B cell (primary cell): ENCODE measurements around the gene GRM8. TPM values are rescaled to one million over a fixed set of nuclear protein-coding genes. Genes with fewer than 3 reads are reported as not detected.
A peak's percentile ranks its signal among the peaks of the same experiment; 100 is the strongest.

Experiments used
- ATAC-seq: fragments of 200-7000 bp; cut with Tn5 transposase; one replicate; pipeline ENCODE4 v1.10.0; 2021; ENCODE audit warnings: low read depth, mild to moderate bottlenecking, moderate number of reproducible peaks, moderate library complexity
- CTCF ChIA-PET: fragments of 350-600 bp; sonication (Branson Sonifier 250); formaldehyde crosslinking; loops from one replicate; lab custom pipeline; 2021; ENCODE audit warnings: antibody characterized with exemption, inconsistent platforms; lab: Charles Lee
- POLR2A ChIA-PET: fragments of 350-600 bp; sonication (Branson Sonifier 250); formaldehyde crosslinking; loops from one replicate; lab custom pipeline; 2021; ENCODE audit warnings: antibody characterized with exemption; lab: Charles Lee
- DNase-seq: peaks from one replicate; pipeline ENCODE4 v3.0.0; 2013
- H2AFZ ChIP-seq: 2 replicates; pipeline ENCODE4 v1.6.1; 2012; ENCODE audit warnings: mild to moderate bottlenecking, low read depth, low read length; ENCODE audit not compliant: insufficient read depth, poor library complexity, severe bottlenecking
- H3K27ac ChIP-seq, 2 donors: 1 replicate in 1 of 2; 2 replicates in 1 of 2; pipeline ENCODE4 v1.5.1; 2012 to 2013; ENCODE audit warnings: low read length in 2 of 2, mild to moderate bottlenecking in 2 of 2, moderate library complexity in 1 of 2
- H3K27me3 ChIP-seq, 4 experiments: fragments of 200-600 bp in 1 of 4; sonication (generic) in 1 of 4; replicated peaks in 1 of 4; 1 replicate in 2 of 4; 2 replicates in 2 of 4; pipeline versions ENCODE4 v1.6.1 to v1.7.0; 2013 to 2016; ENCODE audit warnings: low read length in 3 of 4, mild to moderate bottlenecking in 2 of 4, mixed read lengths in 1 of 4, moderate library complexity in 1 of 4; ENCODE audit not compliant: insufficient read depth in 4 of 4, control insufficient read depth in 3 of 4; ENCODE audit errors: control extremely low read depth in 1 of 4
- H3K36me3 ChIP-seq, 2 experiments: replicated peaks in 1 of 2; 1 replicate in 1 of 2; 2 replicates in 1 of 2; pipeline versions ENCODE4 v1.6.1 to v1.7.1; 2013; ENCODE audit warnings: low read length in 1 of 2; ENCODE audit not compliant: insufficient read depth in 2 of 2, control insufficient read depth in 1 of 2; ENCODE audit errors: control extremely low read depth in 1 of 2, extremely low read depth in 1 of 2
- H3K4me1 ChIP-seq, 2 donors: fragments of 200-600 bp in 1 of 2; sonication (generic) in 1 of 2; 1 replicate in 1 of 2; 2 replicates in 1 of 2; pipeline versions ENCODE4 v1.5.1 to v1.6.1; 2013 to 2017; ENCODE audit warnings: low read length in 2 of 2; ENCODE audit not compliant: control insufficient read depth in 2 of 2, insufficient read depth in 2 of 2
- H3K4me2 ChIP-seq: replicated peaks from 2 replicates; pipeline ENCODE3; 2012; ENCODE audit warnings: mild to moderate bottlenecking, low read depth, low read length; ENCODE audit not compliant: poor library complexity, severe bottlenecking
- H3K4me3 ChIP-seq, 5 experiments: fragments of 200-600 bp in 1 of 5; sonication (generic) in 1 of 5; 1 replicate in 3 of 5; 2 replicates in 2 of 5; pipeline versions ENCODE4 v1.5.1 to v1.7.0; 2011 to 2016; ENCODE audit warnings: low read length in 4 of 5, mild to moderate bottlenecking in 4 of 5, low read depth in 2 of 5, control low read depth in 1 of 5, moderate library complexity in 1 of 5; ENCODE audit not compliant: insufficient read depth in 1 of 5; ENCODE audit errors: control extremely low read depth in 1 of 5, extremely low read depth in 1 of 5
- H3K79me2 ChIP-seq: fragments of 200-600 bp; sonication (generic); one replicate; pipeline ENCODE4 v1.6.0; 2016; ENCODE audit warnings: low read length; ENCODE audit not compliant: control insufficient read depth, insufficient read depth
- H3K9ac ChIP-seq: fragments of 200-600 bp; sonication (generic); 2 replicates; pipeline ENCODE4 v1.6.1; 2017; ENCODE audit warnings: mild to moderate bottlenecking, low read length, moderate library complexity
- H3K9me3 ChIP-seq, 3 donors: one replicate each; pipeline versions ENCODE4 v1.6.1 to v1.7.1; 2013; ENCODE audit warnings: low read length in 2 of 3; ENCODE audit not compliant: control insufficient read depth in 2 of 3, insufficient read depth in 1 of 3; ENCODE audit errors: control extremely low read depth in 1 of 3
- H4K20me1 ChIP-seq: 2 replicates; pipeline ENCODE4 v1.6.0; 2012; ENCODE audit warnings: mild to moderate bottlenecking, low read length; ENCODE audit not compliant: insufficient read depth, control insufficient read depth, poor library complexity, severe bottlenecking
- H3K27ac Mint-ChIP-seq: one replicate; pipeline ENCODE4 v1.8.0; 2021; ENCODE audit warnings: mixed read lengths
- H3K27me3 Mint-ChIP-seq: one replicate; pipeline ENCODE4 v1.8.0; 2021; ENCODE audit warnings: mixed read lengths
- H3K4me1 Mint-ChIP-seq: one replicate; pipeline ENCODE4 v1.8.0; 2021; ENCODE audit warnings: mixed read lengths
- H3K4me3 Mint-ChIP-seq: one replicate; pipeline ENCODE4 v1.8.0; 2021; ENCODE audit warnings: mixed read lengths
- H3K9me3 Mint-ChIP-seq: one replicate; pipeline ENCODE4 v1.8.0; 2022; ENCODE audit warnings: mixed read lengths; ENCODE audit not compliant: insufficient read depth
- EZH2 ChIP-seq: IDR thresholded peaks from 2 replicates; pipeline ENCODE4 v1.6.1; 2012; ENCODE audit warnings: borderline replicate concordance, low read depth, mild to moderate bottlenecking, moderate library complexity, low read length; ENCODE audit not compliant: insufficient read depth, poor library complexity, severe bottlenecking
- WGBS: methylation state at CpG from one replicate; pipeline ENCODE4 v1.1.5; 2013; ENCODE audit warnings: missing lambda C conversion rate; ENCODE audit not compliant: insufficient coverage; 5-methylcytosine and 5-hydroxymethylcytosine counted together
- intact Hi-C: fragments of 100-400 bp; cut with micrococcal nuclease; formaldehyde crosslinking; loops from one replicate; pipeline ENCODE4 v1.10.0; 2022
- polyA plus RNA-seq: library from polyadenylated mRNA; depleted of rRNA; stranded (reverse); fragments of >200 nt; gene quantifications from 2 replicates; pipeline ENCODE4 v1.2.3, GENCODE V29; 2012
- total RNA-seq, 2 donors: library from RNA; stranded (reverse); fragments of 120-200 nt in 1 of 2; gene quantifications; 1 replicate in 1 of 2; 2 replicates in 1 of 2; pipeline versions ENCODE4 v1.2.3 to v1.2.4, GENCODE V29; 2013 to 2022
- TF ChIP-seq, protein P1 (sequence below): fragments of 200-600 bp; IDR thresholded peaks from one replicate; pipeline ENCODE4 v1.8.0; 2022; ENCODE audit warnings: antibody characterized with exemption, mild to moderate bottlenecking

Gene GRM8
- total and polyA plus RNA-seq, 2 donors (not counting 1 experiment from before 2014, with no cell fraction given): not detected

DNA sequence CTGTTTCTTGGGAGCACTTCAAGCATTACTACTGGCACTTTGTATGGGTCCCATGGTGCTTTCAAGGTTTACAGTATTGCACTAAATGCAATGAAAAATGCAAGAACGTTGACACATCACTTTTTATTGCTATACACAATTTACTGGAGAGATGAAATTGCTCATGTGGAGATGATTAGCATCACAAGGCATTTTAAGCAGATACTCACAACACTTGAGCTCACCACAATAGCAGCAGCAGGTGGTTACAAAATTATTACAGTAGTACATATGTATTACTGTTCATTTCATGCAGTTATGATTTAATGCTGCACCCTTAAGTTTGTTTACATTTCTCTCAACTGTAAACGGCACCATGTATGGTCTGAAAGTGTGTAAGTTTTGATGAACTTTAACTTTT lies 537.7 kb downstream of the GRM8 start:
- no peak overlapping the region for H3K9ac ChIP-seq
- no peak for DNase-seq
- H3K79me2 ChIP-seq: no peaks in the 10 kb centered on the region
- H3K9me3 Mint-ChIP-seq: peaks cover 4% of the 10 kb centered on the region
- no peak overlapping the region for H3K4me3 ChIP-seq
- H3K9me3 ChIP-seq: no peaks in the 10 kb centered on the region
- H3K36me3 ChIP-seq: no peaks in the 10 kb centered on the region
- H3K27ac Mint-ChIP-seq: no peak overlapping the region
- H3K4me1 ChIP-seq: no peaks in the 10 kb centered on the region
- H3K27me3 ChIP-seq: no peaks in the 10 kb centered on the region
- TF ChIP-seq, protein P1, sequence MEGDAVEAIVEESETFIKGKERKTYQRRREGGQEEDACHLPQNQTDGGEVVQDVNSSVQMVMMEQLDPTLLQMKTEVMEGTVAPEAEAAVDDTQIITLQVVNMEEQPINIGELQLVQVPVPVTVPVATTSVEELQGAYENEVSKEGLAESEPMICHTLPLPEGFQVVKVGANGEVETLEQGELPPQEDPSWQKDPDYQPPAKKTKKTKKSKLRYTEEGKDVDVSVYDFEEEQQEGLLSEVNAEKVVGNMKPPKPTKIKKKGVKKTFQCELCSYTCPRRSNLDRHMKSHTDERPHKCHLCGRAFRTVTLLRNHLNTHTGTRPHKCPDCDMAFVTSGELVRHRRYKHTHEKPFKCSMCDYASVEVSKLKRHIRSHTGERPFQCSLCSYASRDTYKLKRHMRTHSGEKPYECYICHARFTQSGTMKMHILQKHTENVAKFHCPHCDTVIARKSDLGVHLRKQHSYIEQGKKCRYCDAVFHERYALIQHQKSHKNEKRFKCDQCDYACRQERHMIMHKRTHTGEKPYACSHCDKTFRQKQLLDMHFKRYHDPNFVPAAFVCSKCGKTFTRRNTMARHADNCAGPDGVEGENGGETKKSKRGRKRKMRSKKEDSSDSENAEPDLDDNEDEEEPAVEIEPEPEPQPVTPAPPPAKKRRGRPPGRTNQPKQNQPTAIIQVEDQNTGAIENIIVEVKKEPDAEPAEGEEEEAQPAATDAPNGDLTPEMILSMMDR: no peak
- no peak for ATAC-seq
- no CpG with 5 or more reads among the region's 2 CpGs for WGBS
- ChIA-PET CTCF (no interaction called here), POLR2A (no interaction called here)
- no peaks in the 10 kb centered on the region for H3K27me3 Mint-ChIP-seq
- no peak overlapping the region for H3K4me3 Mint-ChIP-seq
- H2AFZ ChIP-seq: no peak overlapping the region
- no peak overlapping the region for H3K27ac ChIP-seq
- intact Hi-C loops: no loop called here
- no peak overlapping the region for H3K4me2 ChIP-seq
- H4K20me1 ChIP-seq: no peaks in the 10 kb centered on the region
- H3K4me1 Mint-ChIP-seq: no peaks in the 10 kb centered on the region

DNA sequence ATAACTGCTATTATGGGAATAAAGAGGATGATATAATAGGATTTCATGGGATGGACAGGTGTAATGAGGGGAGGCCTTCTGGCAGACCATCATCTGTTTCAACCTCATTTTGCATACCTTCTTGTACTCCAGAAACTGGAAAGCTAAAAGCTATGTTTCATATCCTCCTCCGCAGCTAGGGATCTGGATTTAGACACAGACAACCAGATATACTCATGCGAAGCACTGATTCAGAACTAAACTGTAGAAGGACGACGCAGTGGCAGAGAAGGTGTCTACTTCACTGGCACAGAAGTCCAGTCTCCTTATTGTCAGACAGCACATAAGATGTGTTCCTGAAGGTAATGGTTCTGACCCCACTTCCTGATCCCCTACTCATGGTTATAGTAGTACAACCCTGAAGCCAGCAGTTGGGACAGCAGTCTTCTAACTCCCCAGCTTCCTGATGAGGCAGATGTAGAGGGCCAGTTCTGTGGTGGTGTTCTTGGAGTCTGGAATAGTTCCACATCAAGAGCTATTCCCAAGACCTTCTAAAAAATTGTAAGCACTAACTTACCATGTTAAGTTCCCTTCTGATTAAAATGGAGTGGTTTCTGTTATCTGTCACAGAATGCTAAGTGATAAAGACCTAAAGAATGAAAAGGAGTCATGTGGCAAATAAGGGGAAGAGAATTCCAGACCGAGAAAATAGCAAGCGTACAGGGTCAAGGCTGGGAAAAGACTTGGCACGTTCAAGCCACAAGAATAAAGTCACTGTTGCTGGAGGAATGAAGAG lies 550.3 kb downstream of the GRM8 start:
- Histone ChIP-seq H3K27ac (no peak overlapping the region), H4K20me1 (no peaks in the 10 kb centered on the region), H3K9ac (no peak overlapping the region), H3K27me3 (no peaks in the 10 kb centered on the region), H3K4me3 (no peak overlapping the region), H2AFZ (peak overlapping the region; percentile 16), H3K79me2 (no peaks in the 10 kb centered on the region), H3K4me2 (no peak overlapping the region), H3K36me3 (no peaks in the 10 kb centered on the region), H3K4me1 (peaks cover 0 to 4% of the 10 kb centered on the region in 2 donors), H3K9me3 (no peaks in the 10 kb centered on the region)
- ATAC-seq (no peak), DNase-seq (no peak)
- Mint-ChIP-seq H3K9me3 (peaks cover 2% of the 10 kb centered on the region), H3K27ac (no peak overlapping the region), H3K4me1 (peaks cover 8% of the 10 kb centered on the region), H3K4me3 (no peak overlapping the region), H3K27me3 (no peaks in the 10 kb centered on the region)
- 82% methylated on average over 4 of the region's 7 CpGs for WGBS
- ChIA-PET CTCF (no interaction called here), POLR2A (no interaction called here)
- TF ChIP-seq EZH2: no peak
- TF ChIP-seq, protein P1: no peak
- intact Hi-C loops: no loop called here
